Gastroesophageal sphincter (tissue), 3 donors: Measurements from ENCODE around the gene NRG2.

ENCODE experiments used
- EP300 ChIP-seq: sonication (generic); formaldehyde crosslinking; IDR thresholded peaks from one replicate; pipeline ENCODE4 v1.6.1; 2017; ENCODE audit warnings: antibody characterized with exemption, mild to moderate bottlenecking
- POLR2A ChIP-seq, 2 donors: fragments of 450-650 bp; IDR thresholded peaks; one replicate each; pipeline ENCODE4 v1.6.1; 2017; ENCODE audit warnings: antibody characterized with exemption in 2 of 2, mild to moderate bottlenecking in 2 of 2, moderate library complexity in 1 of 2
- POLR2AphosphoS5 ChIP-seq: sonication (generic); formaldehyde crosslinking; IDR thresholded peaks from one replicate; pipeline ENCODE4 v1.6.1; 2017; ENCODE audit warnings: antibody characterized with exemption
- TF ChIP-seq, protein P1 (sequence below), 4 experiments: fragments of 200-600 bp in 2 of 4; fragments of 450-650 bp in 2 of 4; sonication (generic) in 1 of 4; IDR thresholded peaks; one replicate each; pipeline ENCODE4 v1.5.1; 2017 to 2019; ENCODE audit warnings: antibody characterized with exemption in 4 of 4, mild to moderate bottlenecking in 2 of 4, moderate library complexity in 2 of 4

- TF ChIP-seq, protein P1, sequence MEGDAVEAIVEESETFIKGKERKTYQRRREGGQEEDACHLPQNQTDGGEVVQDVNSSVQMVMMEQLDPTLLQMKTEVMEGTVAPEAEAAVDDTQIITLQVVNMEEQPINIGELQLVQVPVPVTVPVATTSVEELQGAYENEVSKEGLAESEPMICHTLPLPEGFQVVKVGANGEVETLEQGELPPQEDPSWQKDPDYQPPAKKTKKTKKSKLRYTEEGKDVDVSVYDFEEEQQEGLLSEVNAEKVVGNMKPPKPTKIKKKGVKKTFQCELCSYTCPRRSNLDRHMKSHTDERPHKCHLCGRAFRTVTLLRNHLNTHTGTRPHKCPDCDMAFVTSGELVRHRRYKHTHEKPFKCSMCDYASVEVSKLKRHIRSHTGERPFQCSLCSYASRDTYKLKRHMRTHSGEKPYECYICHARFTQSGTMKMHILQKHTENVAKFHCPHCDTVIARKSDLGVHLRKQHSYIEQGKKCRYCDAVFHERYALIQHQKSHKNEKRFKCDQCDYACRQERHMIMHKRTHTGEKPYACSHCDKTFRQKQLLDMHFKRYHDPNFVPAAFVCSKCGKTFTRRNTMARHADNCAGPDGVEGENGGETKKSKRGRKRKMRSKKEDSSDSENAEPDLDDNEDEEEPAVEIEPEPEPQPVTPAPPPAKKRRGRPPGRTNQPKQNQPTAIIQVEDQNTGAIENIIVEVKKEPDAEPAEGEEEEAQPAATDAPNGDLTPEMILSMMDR (IDR thresholded peaks at IDR 0.05), result no peak
- TF ChIP-seq POLR2AphosphoS5, result no peak
- no peak for TF ChIP-seq POLR2A (IDR thresholded peaks at IDR 0.05)
- no peak for TF ChIP-seq EP300
Observed at GRCh38 chr5:140023611-140024191, 19.4 kb downstream of the NRG2 start.
